Measurements from ENCODE around the gene TNS3. TPM values are rescaled to one million over a fixed set of nuclear protein-coding genes. Genes with fewer than 3 reads are reported as not detected.

The TNS3 gene
- total and polyA plus RNA-seq, 9 of the 15 experiments (the other 6 are each of a cell fraction or from before 2014, with no cell fraction given), result 0.20 TPM; not detected in 8

GRCh38 chr7:47405286-47405904 is 176.5 kb downstream of the TNS3 start:
- in situ Hi-C loops (cut with MboI), result no loop called here
- 0 out of 2 replicates have a peak, but pooled peaks cover 5% of the 10 kb centered on the region for H4K20me1 ChIP-seq (replicated peaks; ENCODE audit: control insufficient read depth, insufficient read depth, low read length)
- intact Hi-C loops (cut with micrococcal nuclease), result no loop called here
- ATAC-seq (no peak), FAIRE-seq (no peak), DNase-seq (ENCODE audit: extremely low read depth in 1 of 4, low spot score in 3 of 4) (no peak)
- no TSS peak for BruUV-seq (replicated peaks)
- no peak overlapping the region for H3K4me2 ChIP-seq (ENCODE audit: insufficient read depth, low read length)
- peaks cover 20 to 70% of the 10 kb centered on the region in 2 experiments; a peak in 4 of 5 replicates for H3K27me3 ChIP-seq (ENCODE audit: control insufficient read depth in 2 of 2, insufficient read depth in 2 of 2, low read length in 2 of 2)
- WGBS (ENCODE audit: insufficient coverage, low coverage, missing lambda C conversion rate), result 1% methylated on average over 8 of the region's 8 CpGs
- H3K79me2 ChIP-seq (ENCODE audit: control insufficient read depth, insufficient read depth, low read length), result no peaks in the 10 kb centered on the region
- ChIA-PET CTCF (ENCODE audit: low intra/inter-chr PET ratio) (no interaction called here), POLR2A (interaction anchor here (0.7 kb wide), 1 partner anchor 129 kb away, joined by 3 read pairs; no protein-coding TSS in a partner anchor)
- H3K4me1 ChIP-seq (replicated peaks in 1 of 2; ENCODE audit: control insufficient read depth in 2 of 2, insufficient read depth in 2 of 2, low read length in 2 of 2), result peaks cover 0 to 9% of the 10 kb centered on the region in 2 experiments; a peak in 2 of 5 replicates
- H3K4me3 ChIP-seq, result no peak overlapping the region
- H3K9me1 ChIP-seq (ENCODE audit: control insufficient read depth, insufficient read depth, low read length), result no peaks in the 10 kb centered on the region
- H3K9me3 ChIP-seq (replicated peaks; ENCODE audit: control insufficient read depth, insufficient read depth, low read depth, low read length), result no peaks in the 10 kb centered on the region
- TF ChIP-seq MAX (CRISPR knock-in tag; IDR thresholded peaks at IDR 0.05), result no peak
- TF ChIP-seq CREBBP (IDR thresholded peaks at IDR 0.05; ENCODE audit: low read depth, low read length), result no peak
- no peak overlapping the region for H3K27ac ChIP-seq (ENCODE audit: extremely low read depth, low read depth, low read length)
- no peak overlapping the region for H3K9ac ChIP-seq (ENCODE audit: insufficient read depth in 1 of 2, low read depth in 2 of 2, low read length in 2 of 2)
- H3K36me3 ChIP-seq (ENCODE audit: control insufficient read depth, insufficient read depth, low read length), result no peaks in the 10 kb centered on the region
- H2AFZ ChIP-seq (ENCODE audit: low read depth, low read length), result no peak overlapping the region

- 0 out of 2 replicates have a peak, but pooled peaks cover 5% of the 10 kb centered on the region for H4K20me1 ChIP-seq (replicated peaks; ENCODE audit: control insufficient read depth, insufficient read depth, low read length)
- in situ Hi-C loops (cut with MboI), result no loop called here
- no peak overlapping the region for H3K27ac ChIP-seq (ENCODE audit: extremely low read depth, low read depth, low read length)
- no peaks in the 10 kb centered on the region for H3K9me3 ChIP-seq (replicated peaks; ENCODE audit: control insufficient read depth, insufficient read depth, low read depth, low read length)
- peaks cover 0 to 9% of the 10 kb centered on the region in 2 experiments; a peak in 2 of 5 replicates for H3K4me1 ChIP-seq (replicated peaks in 1 of 2; ENCODE audit: control insufficient read depth in 2 of 2, insufficient read depth in 2 of 2, low read length in 2 of 2)
- DNase-seq (ENCODE audit: extremely low read depth in 1 of 4, low spot score in 3 of 4) (no peak), FAIRE-seq (no peak), ATAC-seq (no peak)
- H3K4me3 ChIP-seq, result no peak overlapping the region
- WGBS (ENCODE audit: insufficient coverage, low coverage, missing lambda C conversion rate), result 2% methylated on average over 3 of the region's 3 CpGs
- H3K79me2 ChIP-seq (ENCODE audit: control insufficient read depth, insufficient read depth, low read length), result no peaks in the 10 kb centered on the region
- no peak overlapping the region for H2AFZ ChIP-seq (ENCODE audit: low read depth, low read length)
- intact Hi-C loops (cut with micrococcal nuclease), result no loop called here
- no peaks in the 10 kb centered on the region for H3K9me1 ChIP-seq (ENCODE audit: control insufficient read depth, insufficient read depth, low read length)
- POLR2A ChIA-PET, result no interaction called here
- CTCF ChIA-PET (ENCODE audit: low intra/inter-chr PET ratio), result no interaction called here
- no peak overlapping the region for H3K4me2 ChIP-seq (ENCODE audit: insufficient read depth, low read length)
- H3K27me3 ChIP-seq (ENCODE audit: control insufficient read depth in 2 of 2, insufficient read depth in 2 of 2, low read length in 2 of 2), result peaks cover 16 to 58% of the 10 kb centered on the region in 2 experiments; a peak in 4 of 5 replicates
- H3K9ac ChIP-seq (ENCODE audit: insufficient read depth in 1 of 2, low read depth in 2 of 2, low read length in 2 of 2), result no peak overlapping the region
- BruUV-seq (replicated peaks), result no TSS peak
- H3K36me3 ChIP-seq (ENCODE audit: control insufficient read depth, insufficient read depth, low read length), result no peaks in the 10 kb centered on the region
- TF ChIP-seq HNRNPK (IDR thresholded peaks at IDR 0.05; ENCODE audit: low read depth, low read length, poor library complexity, severe bottlenecking) (no peak), MAFK (IDR thresholded peaks at IDR 0.05; ENCODE audit: low read length) (no peak), ATF4 (CRISPR knock-in tag; IDR thresholded peaks at IDR 0.05) (no peak), PHB2 (IDR thresholded peaks at IDR 0.05; ENCODE audit: low read depth) (no peak), EP400 (IDR thresholded peaks at IDR 0.05) (no peak), ZMIZ1 (IDR thresholded peaks at IDR 0.05; ENCODE audit: low read depth in 2 of 2, low read length in 2 of 2) (no peak), ZNF175 (CRISPR knock-in tag; IDR thresholded peaks at IDR 0.05; ENCODE audit: low read depth) (no peak)
Measured at GRCh38 chr7:47404010-47404409, 177.9 kb downstream of the TNS3 start.
